ENCODE measurements around the gene KIF27.

KIF27 gene

GRCh38 chr9:83920927-83921707 lies at the start of gene KIF27:
Gene KIF27 (minus strand): TSS chr9:83921432. CDS start chr9:83915591, 5,841 bp downstream.
- TF ChIP-seq, protein P1, sequence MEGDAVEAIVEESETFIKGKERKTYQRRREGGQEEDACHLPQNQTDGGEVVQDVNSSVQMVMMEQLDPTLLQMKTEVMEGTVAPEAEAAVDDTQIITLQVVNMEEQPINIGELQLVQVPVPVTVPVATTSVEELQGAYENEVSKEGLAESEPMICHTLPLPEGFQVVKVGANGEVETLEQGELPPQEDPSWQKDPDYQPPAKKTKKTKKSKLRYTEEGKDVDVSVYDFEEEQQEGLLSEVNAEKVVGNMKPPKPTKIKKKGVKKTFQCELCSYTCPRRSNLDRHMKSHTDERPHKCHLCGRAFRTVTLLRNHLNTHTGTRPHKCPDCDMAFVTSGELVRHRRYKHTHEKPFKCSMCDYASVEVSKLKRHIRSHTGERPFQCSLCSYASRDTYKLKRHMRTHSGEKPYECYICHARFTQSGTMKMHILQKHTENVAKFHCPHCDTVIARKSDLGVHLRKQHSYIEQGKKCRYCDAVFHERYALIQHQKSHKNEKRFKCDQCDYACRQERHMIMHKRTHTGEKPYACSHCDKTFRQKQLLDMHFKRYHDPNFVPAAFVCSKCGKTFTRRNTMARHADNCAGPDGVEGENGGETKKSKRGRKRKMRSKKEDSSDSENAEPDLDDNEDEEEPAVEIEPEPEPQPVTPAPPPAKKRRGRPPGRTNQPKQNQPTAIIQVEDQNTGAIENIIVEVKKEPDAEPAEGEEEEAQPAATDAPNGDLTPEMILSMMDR (conservative IDR thresholded peaks at IDR 0.05; ENCODE audit: low read depth, low read length): peak; percentile 26
- peak within 1 kb of the TSS; percentile 63 for H3K4me3 ChIP-seq (ENCODE audit: low read length)
- peak; percentile 89 for DNase-seq (ENCODE audit: low read depth)

DNA sequence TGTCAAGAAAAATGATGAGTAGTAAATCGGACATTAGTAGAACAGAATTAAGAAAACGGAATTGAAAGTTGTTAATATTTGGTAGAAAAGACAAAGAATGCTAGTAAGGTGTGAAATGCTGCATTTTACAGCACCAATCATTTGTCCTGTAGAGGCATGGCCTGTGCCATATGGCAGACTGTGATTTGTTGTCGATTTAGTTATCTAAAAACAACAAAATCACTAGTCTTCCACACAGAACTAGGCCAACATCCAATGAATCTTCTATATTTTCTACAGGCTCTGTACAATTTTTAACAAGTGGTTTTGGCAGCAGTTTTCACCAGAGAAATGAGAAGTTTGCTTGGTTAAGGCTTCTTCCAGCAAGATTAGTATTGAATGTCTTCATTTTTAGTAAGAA lies 48.4 kb upstream of the KIF27 start:
- DNase-seq (ENCODE audit: low read depth): no peak
- H3K4me3 ChIP-seq (ENCODE audit: low read length): no peak overlapping the region
- TF ChIP-seq, protein P1 (conservative IDR thresholded peaks at IDR 0.05; ENCODE audit: low read depth, low read length): no peak

DNA sequence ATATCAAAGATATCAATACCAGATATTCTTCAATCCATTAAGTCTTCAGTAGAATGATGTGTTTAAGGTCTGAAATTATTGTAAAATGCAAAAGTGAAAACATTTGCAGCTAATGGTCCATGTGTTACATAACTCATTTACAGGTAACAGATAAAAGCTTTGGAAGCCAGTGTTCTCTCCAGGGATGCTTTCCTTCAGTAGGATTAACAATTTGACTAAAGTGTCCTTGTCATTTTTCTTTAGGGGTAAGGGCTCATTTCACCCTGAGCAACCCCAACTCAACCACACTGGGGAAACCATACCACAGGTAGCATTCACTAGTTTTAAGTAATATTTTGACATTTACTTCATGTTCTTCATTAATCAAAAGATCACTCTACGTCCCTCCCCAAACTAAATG lies 45.8 kb upstream of the KIF27 start:
- no peak for DNase-seq (ENCODE audit: low read depth)
- H3K4me3 ChIP-seq (ENCODE audit: low read length): no peak overlapping the region
- TF ChIP-seq, protein P1 (conservative IDR thresholded peaks at IDR 0.05; ENCODE audit: low read depth, low read length): no peak

GRCh38 chr9:83966209-83966582 lies 45.0 kb upstream of the KIF27 start:
- DNase-seq (ENCODE audit: low read depth): no peak
- no peak overlapping the region for H3K4me3 ChIP-seq (ENCODE audit: low read length)
- TF ChIP-seq, protein P1 (conservative IDR thresholded peaks at IDR 0.05; ENCODE audit: low read depth, low read length): no peak

- H3K4me3 ChIP-seq (ENCODE audit: low read length): no peak overlapping the region
- DNase-seq (ENCODE audit: low read depth): no peak
These were observed 44.3 kb upstream of the KIF27 start for GRCh38 chr9:83965350-83966208.

GRCh38 chr9:83964973-83965349 lies 43.7 kb upstream of the KIF27 start:
- DNase-seq (ENCODE audit: low read depth): no peak
- TF ChIP-seq, protein P1 (conservative IDR thresholded peaks at IDR 0.05; ENCODE audit: low read depth, low read length): no peak
- no peak overlapping the region for H3K4me3 ChIP-seq (ENCODE audit: low read length)

More at GRCh38 chr9:83965350-83966208, 44.3 kb upstream of the KIF27 start:
- TF ChIP-seq, protein P1 (conservative IDR thresholded peaks at IDR 0.05; ENCODE audit: low read depth, low read length): no peak
